ENCODE data around the gene FBXO17.

DNA sequence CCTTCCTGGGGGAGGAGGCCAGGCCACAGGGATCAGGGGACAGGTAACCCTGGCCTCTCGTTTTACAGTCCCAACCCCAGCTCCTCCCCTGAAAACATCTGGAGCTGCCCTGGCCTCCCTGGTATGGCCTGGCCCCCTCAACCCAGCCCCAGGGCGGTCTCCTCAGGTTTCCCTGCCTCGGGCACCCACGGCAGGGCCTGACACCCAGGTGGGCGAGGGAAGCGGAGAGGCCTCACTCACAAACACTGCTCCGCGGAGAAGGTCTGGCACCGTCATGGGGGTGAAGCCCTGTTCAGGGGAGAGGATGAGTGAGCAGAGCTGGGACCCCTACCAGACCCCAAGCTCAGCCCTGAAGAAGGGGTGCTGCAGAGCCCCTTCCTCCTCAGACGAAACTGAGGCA is 57.0 kb downstream of the FBXO17 start:
- TF ChIP-seq POLR2A (IDR thresholded peaks at IDR 0.05; ENCODE audit: low read length) (no peak), GATA1 (IDR thresholded peaks at IDR 0.05; ENCODE audit: low read depth, low read length) (no peak)

All from erythroblast (primary cell).